Activated CD4-positive, alpha-beta memory T cell treated with anti-CD3 and anti-CD28 coated beads, Interleukin-2, amount 10 ng/mL, durations not matched to agents 7 days and 5 days (primary cell): ENCODE measurements around the gene UBASH3B. TPM values are rescaled to one million over a fixed set of nuclear protein-coding genes. Genes with fewer than 3 reads are reported as not detected.

ENCODE experiments used
- CTCF ChIA-PET: fragments of 350-600 bp; sonication (Branson Sonifier 250); formaldehyde crosslinking; loops from one replicate; lab custom pipeline; 2021; ENCODE audit warnings: antibody characterized with exemption, inconsistent platforms; lab: Charles Lee
- POLR2A ChIA-PET: fragments of 350-600 bp; sonication (Branson Sonifier 250); formaldehyde crosslinking; loops from one replicate; lab custom pipeline; 2021; ENCODE audit warnings: antibody characterized with exemption; lab: Charles Lee
- DNase-seq: peaks from one replicate; pipeline ENCODE4 v3.0.0-alpha.2; 2020
- H3K27ac Mint-ChIP-seq: one replicate; pipeline ENCODE4 v1.8.0; 2021; ENCODE audit warnings: mild to moderate bottlenecking, mixed read lengths
- H3K27me3 Mint-ChIP-seq: one replicate; pipeline ENCODE4 v1.8.0; 2021; ENCODE audit warnings: mixed read lengths
- H3K36me3 Mint-ChIP-seq: one replicate; pipeline ENCODE4 v1.8.0; 2021; ENCODE audit warnings: low read depth, mixed read lengths
- H3K4me1 Mint-ChIP-seq: one replicate; pipeline ENCODE4 v1.8.0; 2021; ENCODE audit warnings: mixed read lengths
- H3K4me3 Mint-ChIP-seq: one replicate; pipeline ENCODE4 v1.8.0; 2021; ENCODE audit warnings: mild to moderate bottlenecking, mixed read lengths
- H3K9me3 Mint-ChIP-seq: one replicate; pipeline ENCODE4 v1.8.0; 2021; ENCODE audit warnings: mixed read lengths
- total RNA-seq, 2 experiments: library from RNA; stranded (reverse); gene quantifications; one replicate each; pipeline ENCODE4 v1.2.3, GENCODE V29; 2021

The UBASH3B gene
- total RNA-seq, 2 experiments from 2014 or later: 18.4 to 20.9 TPM

GRCh38 chr11:122666743-122667142 is 11.2 kb downstream of the UBASH3B start:
- POLR2A ChIA-PET: interaction anchor here (0.9 to 2.4 kb wide), 2 partner anchors 11 to 29 kb away, joined by 4 to 9 read pairs; partner anchors contain the start of gene UBASH3B
- Mint-ChIP-seq H3K36me3 (peaks cover 21% of the 10 kb centered on the region), H3K9me3 (peaks cover 3% of the 10 kb centered on the region), H3K4me3 (no peak overlapping the region), H3K27me3 (peaks cover 2% of the 10 kb centered on the region), H3K4me1 (peaks cover 37% of the 10 kb centered on the region), H3K27ac (no peak overlapping the region)
- no peak for DNase-seq
- CTCF ChIA-PET: interaction anchor here (0.6 to 5.9 kb wide), 5 partner anchors 11 to 687 kb away, joined by 3 to 36 read pairs (median 3); partner anchors contain the start of gene UBASH3B

DNA sequence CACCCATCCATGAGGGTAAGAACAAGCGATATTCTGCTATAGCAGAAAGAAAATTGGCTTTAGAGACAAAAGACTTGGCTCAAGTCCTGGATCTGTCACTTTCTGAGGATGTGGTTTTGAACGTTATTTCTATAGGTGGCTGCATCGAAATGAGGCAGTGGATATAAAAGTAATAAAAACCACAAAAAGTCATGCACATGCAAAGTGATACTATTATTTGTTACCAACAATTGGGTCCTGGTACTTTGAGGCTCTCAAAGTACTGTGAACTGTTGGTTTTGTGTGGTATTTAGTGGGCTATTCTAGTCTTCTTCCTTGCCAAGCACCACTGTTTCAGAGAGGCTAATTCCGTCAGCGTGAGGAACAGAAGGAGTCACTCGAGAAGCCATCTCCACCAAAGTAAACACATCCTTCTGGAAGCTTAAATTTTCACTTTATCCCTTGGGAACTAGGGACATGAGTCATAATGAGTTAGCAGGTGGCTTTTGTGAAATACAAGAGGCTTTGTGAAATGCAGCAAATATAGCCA is 13.1 kb downstream of the UBASH3B start:
- peaks cover 22% of the 10 kb centered on the region for H3K36me3 Mint-ChIP-seq
- peaks cover 37% of the 10 kb centered on the region for H3K4me1 Mint-ChIP-seq
- H3K27me3 Mint-ChIP-seq: peaks cover 2% of the 10 kb centered on the region
- H3K4me3 Mint-ChIP-seq: no peak overlapping the region
- no peak for DNase-seq
- peaks cover 3% of the 10 kb centered on the region for H3K9me3 Mint-ChIP-seq
- no peak overlapping the region for H3K27ac Mint-ChIP-seq
- CTCF ChIA-PET: interaction anchor here (1.0 to 5.9 kb wide), 5 partner anchors 13 to 113 kb away, joined by 3 to 36 read pairs (median 6); partner anchors contain the start of gene UBASH3B
- POLR2A ChIA-PET: interaction anchor here (1.8 to 2.7 kb wide), 3 partner anchors 11 to 58 kb away, joined by 5 to 9 read pairs (median 7); partner anchors contain the start of gene UBASH3B

DNA sequence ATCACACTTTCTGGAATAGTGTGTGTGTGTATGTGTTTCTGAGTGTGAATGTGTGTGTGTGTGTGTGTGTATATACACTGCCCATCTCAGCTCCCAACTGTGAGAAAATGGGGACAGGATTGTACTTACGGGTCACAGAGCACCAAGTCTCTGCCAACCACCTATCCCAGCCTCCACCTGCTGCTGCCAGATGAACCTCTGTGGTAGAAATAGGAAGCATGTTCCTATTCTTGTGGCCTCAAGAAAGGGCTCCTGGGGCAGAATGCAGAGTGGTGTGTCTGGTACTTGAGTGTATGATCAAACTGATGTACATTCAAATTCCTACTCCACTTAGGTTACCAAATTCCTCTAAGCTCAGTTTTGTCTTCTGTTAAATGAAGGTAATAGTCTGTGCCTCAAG is 14.6 kb downstream of the UBASH3B start:
- ChIA-PET CTCF (interaction anchor here (0.7 to 5.9 kb wide), 7 partner anchors 9 to 89 kb away, joined by 3 to 36 read pairs (median 3); partner anchors contain the start of gene UBASH3B), POLR2A (interaction anchor here (0.8 to 2.7 kb wide), 4 partner anchors 12 to 75 kb away, joined by 3 to 7 read pairs (median 4); partner anchors contain the start of gene UBASH3B)
- no peak overlapping the region for H3K4me3 Mint-ChIP-seq
- peaks cover 39% of the 10 kb centered on the region for H3K4me1 Mint-ChIP-seq
- no peak overlapping the region for H3K27ac Mint-ChIP-seq
- DNase-seq: no peak
- peaks cover 2% of the 10 kb centered on the region for H3K27me3 Mint-ChIP-seq
- H3K36me3 Mint-ChIP-seq: peaks cover 22% of the 10 kb centered on the region
- peaks cover 3% of the 10 kb centered on the region for H3K9me3 Mint-ChIP-seq

- Mint-ChIP-seq H3K9me3 (peaks cover 3% of the 10 kb centered on the region), H3K4me1 (peaks cover 45% of the 10 kb centered on the region)
These were observed 15.9 kb downstream of the UBASH3B start for GRCh38 chr11:122671400-122671891.

DNA sequence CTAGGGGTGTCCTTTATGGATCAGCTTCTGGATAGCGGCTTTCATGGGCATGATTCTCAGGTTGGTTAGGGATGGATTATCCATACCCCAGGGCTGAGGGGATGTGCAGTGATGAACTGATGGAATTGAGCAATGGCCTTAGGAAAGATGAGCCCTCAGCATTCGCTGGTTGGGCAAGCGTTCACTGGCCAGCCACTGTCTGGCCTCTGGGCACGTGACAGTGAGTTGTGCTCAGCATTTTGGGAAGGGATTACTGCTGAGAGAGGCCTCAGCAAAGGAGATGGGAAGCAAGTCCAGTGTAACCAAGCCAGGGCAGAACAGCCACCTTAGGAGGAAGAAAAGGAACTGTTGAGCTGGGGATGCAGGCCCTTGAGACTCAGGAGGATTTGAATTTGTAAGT is 17.4 kb downstream of the UBASH3B start:
- peaks cover 19% of the 10 kb centered on the region for H3K36me3 Mint-ChIP-seq

More at GRCh38 chr11:122671400-122671891, 15.9 kb downstream of the UBASH3B start:
- no peak overlapping the region for H3K27ac Mint-ChIP-seq
- CTCF ChIA-PET: interaction anchor here (0.7 to 1.0 kb wide), 2 partner anchors 15 to 42 kb away, joined by 3 to 4 read pairs; partner anchors contain the start of gene UBASH3B
- no peak overlapping the region for H3K4me3 Mint-ChIP-seq
- H3K27me3 Mint-ChIP-seq: peaks cover 2% of the 10 kb centered on the region
- peaks cover 22% of the 10 kb centered on the region for H3K36me3 Mint-ChIP-seq
- POLR2A ChIA-PET: interaction anchor here (1.3 kb wide), 1 partner anchor 77 kb away, joined by 3 read pairs; no protein-coding TSS in a partner anchor
- no peak for DNase-seq

DNA sequence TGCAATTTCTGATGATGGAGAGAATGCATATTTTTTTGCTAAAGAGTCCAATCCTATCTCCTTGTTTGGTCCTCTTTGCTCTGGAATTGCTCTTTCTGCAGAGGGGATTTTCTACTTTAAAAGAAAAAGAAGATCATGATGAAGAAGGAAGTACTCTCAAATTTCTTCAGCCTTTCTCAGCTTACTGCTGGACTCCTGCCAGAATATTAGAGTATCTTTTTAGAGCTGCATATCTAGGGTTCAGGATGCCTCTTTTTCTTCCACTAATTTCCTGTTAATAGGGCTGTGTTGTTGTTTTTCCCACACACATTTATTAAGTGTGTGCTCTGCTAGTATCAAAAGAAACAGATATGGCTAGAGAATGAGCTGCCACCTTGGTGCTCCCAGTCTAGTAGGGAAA is 18.2 kb downstream of the UBASH3B start:
- Mint-ChIP-seq H3K9me3 (peaks cover 3% of the 10 kb centered on the region), H3K4me1 (peaks cover 31% of the 10 kb centered on the region), H3K27me3 (peaks cover 8% of the 10 kb centered on the region), H3K4me3 (no peak overlapping the region), H3K27ac (no peak overlapping the region), H3K36me3 (peaks cover 19% of the 10 kb centered on the region)
- no peak for DNase-seq
- ChIA-PET CTCF (interaction anchor here (0.6 to 2.3 kb wide), 7 partner anchors 18 to 159 kb away, joined by 3 to 11 read pairs (median 6); partner anchors contain the start of gene UBASH3B), POLR2A (interaction anchor here (1.0 to 3.3 kb wide), 5 partner anchors 23 to 75 kb away, joined by 3 to 10 read pairs (median 3); no protein-coding TSS in a partner anchor)

More for the DNA sequence above, 17.4 kb downstream of the UBASH3B start:
- peaks cover 3% of the 10 kb centered on the region for H3K9me3 Mint-ChIP-seq
- no peak for DNase-seq
- no peak overlapping the region for H3K4me3 Mint-ChIP-seq
- no peak overlapping the region for H3K27ac Mint-ChIP-seq
- ChIA-PET CTCF (interaction anchor here (2.1 kb wide), 1 partner anchor 17 kb away, joined by 8 read pairs; the partner anchor contains the start of gene UBASH3B), POLR2A (interaction anchor here (1.0 to 3.3 kb wide), 2 partner anchors 55 to 75 kb away, joined by 3 to 10 read pairs; no protein-coding TSS in a partner anchor)
- H3K27me3 Mint-ChIP-seq: peaks cover 8% of the 10 kb centered on the region
- H3K4me1 Mint-ChIP-seq: peaks cover 37% of the 10 kb centered on the region

GRCh38 chr11:122676638-122677037 is 21.1 kb downstream of the UBASH3B start:
- no peak for DNase-seq
- Mint-ChIP-seq H3K9me3 (no peaks in the 10 kb centered on the region), H3K4me1 (peaks cover 14% of the 10 kb centered on the region), H3K27me3 (peaks cover 6% of the 10 kb centered on the region), H3K4me3 (no peak overlapping the region), H3K36me3 (peaks cover 2% of the 10 kb centered on the region), H3K27ac (no peak overlapping the region)
- POLR2A ChIA-PET: no interaction called here
- CTCF ChIA-PET: interaction anchor here (2.7 kb wide), 1 partner anchor 77 kb away, joined by 15 read pairs; no protein-coding TSS in a partner anchor

GRCh38 chr11:122677256-122677655 is 21.7 kb downstream of the UBASH3B start:
- H3K27me3 Mint-ChIP-seq: peaks cover 6% of the 10 kb centered on the region
- peaks cover 14% of the 10 kb centered on the region for H3K4me1 Mint-ChIP-seq
- H3K36me3 Mint-ChIP-seq: no peaks in the 10 kb centered on the region
- POLR2A ChIA-PET: no interaction called here
- H3K9me3 Mint-ChIP-seq: no peaks in the 10 kb centered on the region
- no peak for DNase-seq
- H3K4me3 Mint-ChIP-seq: no peak overlapping the region
- no peak overlapping the region for H3K27ac Mint-ChIP-seq
- CTCF ChIA-PET: no interaction called here

GRCh38 chr11:122678406-122678805 is 22.9 kb downstream of the UBASH3B start:
- no peaks in the 10 kb centered on the region for H3K36me3 Mint-ChIP-seq
- H3K27ac Mint-ChIP-seq: no peak overlapping the region
- H3K4me3 Mint-ChIP-seq: no peak overlapping the region
- H3K4me1 Mint-ChIP-seq: peaks cover 14% of the 10 kb centered on the region
- peaks cover 6% of the 10 kb centered on the region for H3K27me3 Mint-ChIP-seq
- ChIA-PET POLR2A (interaction anchor here (0.8 kb wide), 1 partner anchor 18 kb away, joined by 3 read pairs; no protein-coding TSS in a partner anchor), CTCF (interaction anchor here (1.4 kb wide), 1 partner anchor 77 kb away, joined by 3 read pairs; no protein-coding TSS in a partner anchor)
- DNase-seq: no peak
- H3K9me3 Mint-ChIP-seq: no peaks in the 10 kb centered on the region

DNA sequence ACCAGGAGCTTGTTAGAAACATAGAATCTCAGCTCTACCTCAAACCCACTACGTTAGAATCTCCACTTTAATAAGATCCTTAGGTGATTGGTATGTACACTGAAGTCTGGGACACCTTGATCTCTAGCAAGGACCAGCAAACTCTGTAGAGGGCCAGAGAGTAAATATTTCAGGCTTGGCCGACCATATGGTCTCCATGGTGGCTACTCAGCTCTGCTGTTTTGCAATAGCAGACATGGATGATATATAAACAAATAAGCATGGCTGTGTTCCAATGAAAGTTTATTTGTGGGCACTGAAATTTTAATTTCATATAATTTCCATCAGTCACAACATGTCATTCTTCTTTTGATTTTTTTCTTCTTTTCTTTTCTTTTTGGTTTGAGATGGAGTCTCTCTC is 23.9 kb downstream of the UBASH3B start:
- POLR2A ChIA-PET: interaction anchor here (1.3 kb wide), 1 partner anchor 69 kb away, joined by 3 read pairs; no protein-coding TSS in a partner anchor
- peaks cover 18% of the 10 kb centered on the region for H3K4me1 Mint-ChIP-seq

DNA sequence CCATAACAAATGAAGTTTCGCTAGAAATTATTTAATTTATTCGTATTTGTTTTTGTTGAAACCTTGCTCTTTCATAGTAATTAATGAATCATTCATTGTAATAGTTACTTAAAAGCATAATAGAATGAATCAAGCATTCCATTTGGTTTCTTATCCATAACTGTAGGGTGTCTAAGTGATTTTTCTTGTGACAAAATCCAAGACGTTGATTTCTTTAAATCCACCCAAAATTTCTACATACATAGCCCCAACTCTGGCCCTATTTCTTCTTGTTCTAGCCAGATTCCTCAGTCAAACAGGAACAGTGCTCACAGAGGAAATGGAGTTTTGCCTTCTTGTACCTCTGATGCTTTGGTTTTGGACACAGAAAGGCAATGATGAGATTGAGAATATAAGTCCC is 25.5 kb downstream of the UBASH3B start:
- CTCF ChIA-PET: interaction anchor here (0.5 kb wide), 1 partner anchor 25 kb away, joined by 4 read pairs; no protein-coding TSS in a partner anchor
- no peak overlapping the region for H3K27ac Mint-ChIP-seq
- DNase-seq: no peak
- peaks cover 9% of the 10 kb centered on the region for H3K4me1 Mint-ChIP-seq
- POLR2A ChIA-PET: no interaction called here
- peaks cover 6% of the 10 kb centered on the region for H3K27me3 Mint-ChIP-seq
- H3K9me3 Mint-ChIP-seq: no peaks in the 10 kb centered on the region
- no peak overlapping the region for H3K4me3 Mint-ChIP-seq
- no peaks in the 10 kb centered on the region for H3K36me3 Mint-ChIP-seq

More for the DNA sequence above, 23.9 kb downstream of the UBASH3B start:
- CTCF ChIA-PET: interaction anchor here (0.9 to 1.4 kb wide), 2 partner anchors 24 to 76 kb away, joined by 3 read pairs; partner anchors contain the start of gene UBASH3B
- Mint-ChIP-seq H3K27me3 (peaks cover 6% of the 10 kb centered on the region), H3K4me3 (no peak overlapping the region), H3K27ac (no peak overlapping the region), H3K36me3 (no peaks in the 10 kb centered on the region), H3K9me3 (no peaks in the 10 kb centered on the region)
- no peak for DNase-seq

GRCh38 chr11:122681735-122682134 is 26.2 kb downstream of the UBASH3B start:
- ChIA-PET POLR2A (no interaction called here), CTCF (no interaction called here)
- no peak overlapping the region for H3K4me3 Mint-ChIP-seq
- H3K9me3 Mint-ChIP-seq: no peaks in the 10 kb centered on the region
- H3K4me1 Mint-ChIP-seq: peaks cover 6% of the 10 kb centered on the region
- H3K27ac Mint-ChIP-seq: no peak overlapping the region
- DNase-seq: no peak
- no peaks in the 10 kb centered on the region for H3K36me3 Mint-ChIP-seq
- peaks cover 4% of the 10 kb centered on the region for H3K27me3 Mint-ChIP-seq
